HG02759 (cell line): ENCODE measurements around the gene CCDC172.

Source experiments
- ATAC-seq: cut with Tn5 transposase; IDR thresholded peaks from one replicate; pipeline ENCODE4 v1.9.1; 2021; ENCODE audit warnings: mild to moderate bottlenecking, moderate library complexity; ENCODE audit not compliant: unreplicated experiment

CCDC172 gene, protein sequence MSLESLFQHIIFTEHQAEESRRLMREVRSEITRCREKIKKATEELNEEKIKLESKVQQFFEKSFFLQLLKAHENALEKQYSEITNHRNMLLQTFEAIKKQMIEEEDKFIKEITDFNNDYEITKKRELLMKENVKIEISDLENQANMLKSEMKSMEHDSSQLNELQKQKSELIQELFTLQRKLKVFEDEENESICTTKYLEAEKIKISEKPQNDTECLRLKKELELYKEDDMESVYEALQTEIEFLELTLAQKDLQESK

DNA sequence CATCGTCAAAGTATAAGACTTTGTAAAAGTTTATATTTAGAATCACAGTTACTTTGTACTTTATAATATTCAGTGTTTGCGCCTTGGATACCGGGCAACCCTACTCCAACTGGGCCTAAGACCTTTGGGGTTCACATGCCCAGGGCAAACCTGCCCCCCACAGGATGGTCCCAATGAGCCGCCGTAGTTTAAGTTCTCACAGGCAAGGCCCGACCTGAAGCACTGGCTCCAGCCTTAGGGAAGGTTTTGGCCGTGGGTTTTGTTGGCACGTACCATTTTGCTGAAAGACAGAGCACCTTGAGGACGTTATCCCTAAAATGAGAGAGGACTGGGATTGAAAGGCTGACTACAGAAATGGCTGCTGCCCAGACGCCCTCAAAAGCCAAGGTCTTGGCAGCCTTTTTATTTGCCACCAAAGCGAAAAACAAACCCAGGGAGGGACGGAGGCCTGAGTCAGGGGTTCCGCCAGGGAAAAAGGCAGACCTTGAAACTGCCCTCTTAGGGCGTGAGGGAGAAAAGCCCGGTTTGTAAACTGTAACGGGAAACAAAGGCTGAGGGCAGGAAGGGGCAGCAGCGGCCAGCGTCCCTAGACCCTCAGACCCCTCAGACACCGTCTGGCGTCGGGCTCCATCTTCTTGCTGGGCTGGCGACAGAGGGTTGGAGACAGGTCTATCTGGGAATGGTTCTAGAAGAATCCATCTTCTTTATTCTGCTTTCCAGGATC is at the start of gene CCDC172:
CCDC172 (plus strand) TSS at position 222 of the 724 bp plus-strand sequence. CDS start 564 bp downstream, outside the sequence.
- ATAC-seq: no peak

DNA sequence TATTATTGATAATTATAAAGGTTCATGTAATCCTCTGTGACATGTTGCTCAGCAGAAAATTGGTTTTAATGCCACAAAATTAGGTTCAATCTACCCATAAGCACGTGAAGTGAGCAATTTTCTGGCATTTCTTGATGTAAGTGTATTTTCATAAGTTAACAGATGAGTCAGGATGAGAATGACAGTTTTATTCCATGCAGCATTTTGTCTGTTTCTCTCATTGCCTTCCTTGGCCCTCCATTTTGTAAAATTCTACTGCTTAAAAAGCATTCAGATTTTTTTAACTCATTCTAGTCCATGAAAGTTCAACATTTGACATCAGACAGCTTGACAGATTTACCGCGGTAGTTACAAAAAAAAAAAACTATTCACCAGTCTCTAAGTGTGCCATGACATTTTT is 47.3 kb upstream of the CCDC172 start:
- ATAC-seq: no peak

DNA sequence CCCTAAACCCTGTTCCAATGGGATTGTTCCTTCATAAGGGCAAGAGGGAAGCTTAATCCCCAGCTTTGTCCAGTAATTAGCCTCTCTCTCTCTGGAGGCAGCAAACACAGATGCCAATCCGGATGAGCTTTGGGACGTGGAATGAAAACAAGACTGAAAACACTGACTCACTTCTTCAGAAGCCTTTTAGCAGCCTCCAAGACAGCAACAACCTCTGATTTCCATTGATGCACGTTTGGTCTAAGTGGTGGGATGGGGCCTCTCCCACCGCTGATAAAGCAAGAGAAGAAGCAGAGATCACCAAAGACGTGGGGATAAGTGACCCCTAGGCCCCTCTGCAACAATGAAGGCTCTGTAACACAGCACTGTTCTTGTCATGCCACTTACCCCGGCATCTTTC is 45.4 kb upstream of the CCDC172 start:
- no peak for ATAC-seq

DNA sequence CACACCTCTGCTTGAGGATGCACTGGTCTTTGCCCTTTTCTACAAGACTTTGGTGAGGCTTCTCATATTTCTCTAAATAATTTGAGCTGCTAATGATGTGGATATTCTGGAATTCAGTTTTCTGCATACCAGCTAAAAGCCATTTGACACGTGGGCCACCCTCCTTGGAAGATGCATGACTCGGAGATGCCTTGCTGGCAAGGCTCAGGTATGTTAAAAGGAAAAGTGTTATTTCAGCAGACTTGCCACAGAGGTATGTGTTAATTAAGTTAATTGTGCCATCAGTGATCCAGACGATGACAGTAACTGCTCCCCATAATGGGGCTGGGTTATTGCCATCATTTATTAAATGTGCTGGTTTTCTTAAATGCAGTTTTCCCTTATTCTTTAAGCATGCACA is 42.5 kb upstream of the CCDC172 start:
- no peak for ATAC-seq

DNA sequence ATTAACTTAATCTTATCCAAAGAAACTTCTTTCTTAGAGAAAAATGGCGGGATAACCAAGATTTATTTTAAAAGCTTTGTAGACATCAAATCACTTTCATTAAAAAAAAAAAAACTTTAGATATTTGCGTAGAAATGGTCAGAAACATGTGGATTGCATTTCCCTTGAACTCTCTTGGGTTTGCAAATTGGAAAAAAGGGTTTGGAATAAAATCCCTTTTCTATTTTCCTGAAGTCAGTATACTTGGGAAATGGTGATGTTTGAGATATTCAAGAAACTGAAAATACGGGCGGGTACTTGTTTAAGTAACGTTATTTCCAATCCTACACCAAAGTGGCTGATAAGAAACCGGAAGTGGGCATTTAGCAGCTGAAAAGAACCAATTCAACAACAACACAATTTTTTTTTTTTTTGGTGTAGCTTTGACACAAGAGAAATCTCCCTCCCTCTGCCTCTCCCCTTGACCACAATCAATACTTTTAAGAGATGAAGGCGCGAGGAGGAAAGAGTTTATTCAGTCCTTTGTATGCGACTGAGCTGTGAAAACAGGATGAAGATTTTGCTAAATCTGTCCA is 37.5 kb upstream of the CCDC172 start:
- no peak for ATAC-seq

DNA sequence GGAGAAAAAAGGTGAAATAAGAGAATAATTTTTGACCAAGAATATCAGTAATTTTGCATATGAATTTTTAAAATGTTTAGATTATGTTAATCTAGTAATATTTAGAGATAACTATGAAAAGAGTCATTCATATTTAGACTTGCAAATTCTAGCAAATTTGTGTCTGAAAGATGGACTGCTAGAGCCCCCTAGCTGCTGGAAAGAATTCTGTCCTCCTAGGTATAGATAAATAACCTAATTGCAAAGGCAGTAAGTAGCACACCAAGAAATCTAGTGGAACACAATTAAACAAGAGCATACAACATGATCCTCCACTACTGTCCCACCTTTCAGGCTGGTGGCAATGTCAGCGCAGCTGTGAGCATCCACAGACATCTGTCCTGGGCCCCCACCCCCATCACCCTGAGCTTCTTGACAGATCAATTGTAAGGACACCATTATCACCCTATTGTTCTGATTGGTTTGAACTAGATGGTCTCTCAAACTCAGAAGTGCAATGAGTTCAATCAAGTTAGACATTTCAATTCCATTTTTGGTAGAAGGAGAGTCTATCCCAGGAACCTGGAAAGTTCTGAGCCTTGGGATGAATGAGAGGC is 36.2 kb upstream of the CCDC172 start:
- peak; percentile 45 for ATAC-seq

DNA sequence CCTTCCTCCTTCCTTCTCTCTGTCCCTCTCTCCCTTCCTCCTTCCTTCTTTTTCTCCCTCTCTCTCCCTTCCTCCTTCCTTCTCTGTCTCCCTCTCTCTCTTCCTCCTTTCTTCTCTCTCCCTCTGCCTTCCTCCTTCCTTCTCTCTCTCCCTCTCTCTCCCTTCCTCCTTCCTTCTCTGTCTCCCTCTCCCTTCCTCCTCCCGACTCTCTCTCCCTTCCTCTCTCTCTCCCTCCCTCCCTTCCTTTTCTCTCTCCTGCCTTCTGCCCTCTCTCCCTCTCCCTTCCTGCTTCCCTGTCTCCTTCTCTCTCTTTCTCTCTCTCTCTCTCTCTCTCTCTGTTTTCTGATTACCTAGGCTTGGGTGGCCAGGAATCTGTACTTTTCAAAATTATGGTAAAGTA is 34.6 kb upstream of the CCDC172 start:
- no peak for ATAC-seq

DNA sequence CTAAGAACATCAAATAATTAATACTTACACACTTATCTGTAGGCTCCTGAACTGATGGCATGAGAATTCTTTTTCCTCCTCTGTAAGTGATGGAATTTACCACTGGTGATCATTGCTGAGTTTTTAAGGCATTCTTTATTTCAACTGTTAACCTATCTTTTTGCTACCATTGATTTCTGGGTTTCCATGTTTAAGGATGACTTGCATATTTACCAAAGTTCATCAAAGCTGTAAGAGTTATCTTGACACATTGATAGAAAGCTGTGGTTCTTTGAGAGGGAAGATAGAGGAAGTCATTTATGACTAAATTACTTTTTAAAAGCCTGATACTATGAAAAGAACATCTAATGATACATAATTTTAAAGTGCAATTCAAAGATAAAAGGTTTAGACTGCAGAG is 31.8 kb upstream of the CCDC172 start:
- ATAC-seq: no peak

DNA sequence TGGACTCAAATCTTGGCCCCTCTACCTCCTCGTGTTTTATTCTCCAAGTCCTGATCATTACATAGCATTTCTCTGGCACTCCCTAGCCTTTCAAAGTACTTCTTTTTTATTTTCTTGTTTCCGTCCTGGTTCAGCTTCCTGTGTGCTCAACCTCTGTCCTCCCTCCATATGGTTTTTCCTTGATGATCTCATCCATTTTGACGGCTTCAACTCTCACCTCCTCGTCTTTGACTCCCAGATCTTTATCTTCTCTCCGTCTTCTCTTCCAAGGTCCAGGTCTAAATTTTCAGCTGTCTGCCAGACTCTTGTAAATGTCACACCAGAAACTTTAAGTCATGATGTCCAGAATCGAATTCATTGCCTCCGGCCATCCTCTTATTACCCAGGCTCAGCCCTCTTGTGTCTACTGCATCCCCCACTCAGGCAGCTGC is 27.9 kb upstream of the CCDC172 start:
- no peak for ATAC-seq

DNA sequence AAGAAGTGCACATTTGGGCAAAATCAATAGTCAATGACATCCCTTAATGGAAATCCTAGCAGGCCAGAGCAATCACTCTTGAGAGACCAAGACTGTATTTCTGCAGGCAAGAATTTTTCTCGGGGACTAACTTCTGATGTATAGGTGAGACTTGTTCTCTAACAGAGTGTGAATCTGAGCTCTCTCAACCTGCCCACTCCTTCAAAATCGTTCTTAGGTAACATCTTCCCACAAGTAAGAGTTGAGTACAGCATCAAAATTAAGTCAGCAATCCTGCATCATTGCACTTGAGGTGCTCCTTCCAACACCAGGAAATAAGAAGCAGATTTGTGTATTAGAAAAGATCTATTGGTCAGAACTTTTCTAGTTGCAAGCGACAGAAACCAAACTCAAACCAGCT is 25.7 kb upstream of the CCDC172 start:
- no peak for ATAC-seq

DNA sequence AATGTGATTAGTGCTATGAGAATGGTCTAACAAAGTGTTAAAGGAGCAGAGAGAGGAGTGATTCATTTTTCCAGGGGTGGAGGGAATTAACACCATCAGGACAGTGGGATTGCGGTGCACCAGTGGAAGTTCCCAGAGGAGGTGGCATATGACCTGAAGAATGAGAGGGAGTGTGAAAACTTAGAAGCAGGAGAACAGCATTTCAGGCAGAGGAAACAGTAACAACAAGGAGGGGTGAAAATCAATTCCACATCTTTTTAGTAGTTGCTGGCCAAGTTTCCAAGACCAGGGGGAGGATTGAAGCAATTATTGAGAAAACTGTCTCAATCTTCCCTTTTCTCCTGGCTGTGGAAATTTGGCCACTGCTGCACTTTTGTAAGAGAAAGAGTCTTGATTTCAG is 23.7 kb upstream of the CCDC172 start:
- no peak for ATAC-seq

DNA sequence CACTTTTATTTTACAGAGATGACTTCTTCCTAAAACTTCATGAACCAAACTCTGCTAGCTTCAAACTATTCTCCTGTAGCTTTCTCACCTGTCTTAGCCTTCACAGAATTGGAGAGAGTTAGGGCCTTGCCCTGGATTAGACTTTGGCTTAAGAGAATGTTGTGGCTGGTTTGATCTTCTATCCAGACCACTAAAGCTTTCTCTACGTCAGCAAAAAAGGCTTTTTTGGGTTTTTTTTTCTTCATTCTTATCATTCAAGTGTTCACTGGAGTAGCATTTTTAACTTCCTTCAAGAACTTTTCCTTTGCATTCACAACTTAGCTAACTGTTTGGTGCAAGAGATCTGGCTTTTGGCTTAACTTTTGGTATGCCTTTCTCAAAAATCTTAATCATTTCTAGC is 19.3 kb upstream of the CCDC172 start:
- ATAC-seq: no peak

DNA sequence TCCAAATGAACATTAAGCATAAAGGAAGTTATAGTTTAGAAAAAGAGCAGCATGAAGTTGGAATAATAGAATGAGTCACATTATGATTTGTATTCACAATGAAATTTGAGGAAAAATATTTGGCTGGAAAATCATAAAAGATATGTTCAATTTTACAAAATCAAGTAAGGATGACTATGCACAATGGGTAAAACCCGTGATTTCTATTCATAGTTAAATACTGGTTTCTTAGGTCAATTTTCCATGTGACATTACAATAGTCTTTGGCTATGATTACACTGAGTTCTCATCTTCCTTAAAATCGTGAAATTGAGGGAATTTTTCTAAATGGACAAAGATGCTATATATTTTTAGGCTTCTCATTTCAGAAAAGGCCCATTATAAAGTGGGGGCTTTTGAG is 17.4 kb upstream of the CCDC172 start:
- ATAC-seq: no peak

DNA sequence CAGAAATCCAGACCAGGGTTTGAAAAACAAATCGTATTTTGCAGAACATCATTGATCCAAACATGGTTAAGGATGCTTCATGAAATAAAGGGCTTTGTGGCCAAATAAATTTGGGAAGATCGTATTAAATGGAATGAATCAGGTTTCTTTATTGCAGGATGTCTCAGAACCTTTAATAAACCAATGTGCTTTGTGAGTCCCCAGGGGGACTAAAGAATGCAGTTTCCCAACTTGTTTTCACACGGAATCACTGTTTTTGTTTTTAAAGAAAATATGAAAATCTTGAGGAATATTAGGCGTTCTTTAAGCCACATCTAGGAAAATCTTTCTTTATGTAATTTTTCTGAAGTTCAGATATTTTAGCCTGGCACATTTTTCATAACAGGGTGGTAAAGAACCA is 16.8 kb upstream of the CCDC172 start:
- ATAC-seq: no peak

DNA sequence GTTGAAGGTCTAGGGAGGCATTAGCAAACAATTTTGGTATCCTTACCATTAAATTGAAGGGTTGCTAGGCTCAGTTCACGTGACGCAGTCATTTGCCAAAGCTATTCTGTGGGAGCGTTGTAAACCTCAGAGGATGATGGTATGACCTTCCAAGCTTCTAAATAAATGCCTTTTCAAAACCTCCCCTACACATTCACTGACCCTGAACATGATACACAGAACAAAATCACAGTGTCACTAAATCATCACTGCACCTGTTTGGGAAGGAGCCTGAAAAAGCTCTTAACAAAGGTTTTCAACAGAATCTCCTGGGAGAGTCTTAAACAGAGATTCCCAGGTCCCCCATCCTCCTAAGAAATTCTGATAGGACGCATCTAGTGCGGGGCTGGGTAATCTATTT is 13.2 kb upstream of the CCDC172 start:
- no peak for ATAC-seq

DNA sequence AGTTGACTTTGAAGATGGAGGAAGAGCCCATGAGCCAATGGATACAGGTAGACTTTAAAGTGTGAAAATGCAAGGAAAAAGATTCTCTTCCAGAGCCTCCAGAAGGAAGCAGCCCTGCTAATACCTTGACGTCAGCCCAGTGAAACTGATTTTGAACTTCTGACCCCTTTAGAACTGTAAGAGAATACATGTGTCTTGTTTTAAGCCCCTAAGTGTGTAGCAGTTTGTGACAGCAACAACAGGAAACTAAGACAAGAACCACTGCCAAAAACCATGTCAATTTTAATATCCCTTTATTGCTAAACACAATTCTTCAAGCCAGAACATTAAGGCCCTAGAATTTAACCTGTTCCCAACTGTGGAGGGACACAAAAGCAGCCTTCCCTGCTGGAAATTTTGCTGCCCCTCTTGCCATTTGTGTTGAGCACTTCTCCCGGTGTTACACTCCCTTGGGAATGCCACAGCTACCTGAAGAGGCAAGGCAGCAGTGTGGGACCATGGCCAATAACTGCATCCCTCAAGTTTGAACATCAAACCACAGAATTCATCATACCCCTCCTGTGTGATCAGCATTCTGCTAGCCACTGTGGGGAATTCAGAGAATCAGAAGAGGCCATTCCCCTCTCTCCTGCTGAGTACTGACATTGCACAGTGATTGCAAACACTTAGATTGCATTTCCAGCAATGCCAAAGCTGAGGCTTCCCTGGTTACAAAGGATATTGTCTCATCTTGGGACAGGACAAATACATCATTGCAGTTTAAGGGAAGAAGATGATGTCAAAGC is 12.3 kb upstream of the CCDC172 start:
- no peak for ATAC-seq

DNA sequence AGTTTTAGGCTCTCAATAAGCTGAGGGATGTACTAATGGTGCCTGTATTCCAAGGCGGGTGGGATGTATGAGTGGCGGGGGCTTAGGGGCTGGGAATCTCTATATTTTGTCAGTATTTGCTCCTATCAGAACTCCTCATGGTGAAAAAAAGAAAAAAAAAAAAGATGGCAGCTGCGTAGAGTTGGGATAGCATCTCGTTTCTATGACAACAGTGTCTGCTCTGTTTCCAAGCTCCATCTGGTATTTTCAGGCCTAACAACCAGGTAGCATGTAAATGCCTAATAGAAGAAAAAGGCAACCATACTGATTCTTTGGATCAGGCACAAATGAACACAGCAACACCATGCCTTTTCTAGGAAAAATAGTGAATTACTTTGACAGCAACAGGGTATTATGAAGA is 11.7 kb upstream of the CCDC172 start:
- ATAC-seq: no peak

DNA sequence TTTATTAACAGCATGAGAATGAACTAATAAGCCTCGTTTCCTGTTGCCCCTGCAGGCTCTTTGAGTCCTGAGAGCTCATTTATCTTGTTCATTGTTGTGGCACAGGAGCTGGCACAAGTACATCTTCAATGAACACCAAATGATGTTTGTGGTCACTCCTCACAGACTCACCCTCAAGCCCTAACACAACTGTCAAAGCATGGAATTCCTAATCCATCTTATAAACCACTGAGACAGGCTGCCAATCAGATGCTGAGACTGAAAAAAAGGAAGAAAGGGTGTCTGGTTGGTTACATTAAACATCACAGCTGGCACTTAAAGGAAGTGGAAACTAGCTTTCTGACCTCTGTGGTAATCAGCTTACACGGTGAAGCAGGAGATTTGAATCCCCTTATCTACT is 7.7 kb upstream of the CCDC172 start:
- ATAC-seq: no peak

DNA sequence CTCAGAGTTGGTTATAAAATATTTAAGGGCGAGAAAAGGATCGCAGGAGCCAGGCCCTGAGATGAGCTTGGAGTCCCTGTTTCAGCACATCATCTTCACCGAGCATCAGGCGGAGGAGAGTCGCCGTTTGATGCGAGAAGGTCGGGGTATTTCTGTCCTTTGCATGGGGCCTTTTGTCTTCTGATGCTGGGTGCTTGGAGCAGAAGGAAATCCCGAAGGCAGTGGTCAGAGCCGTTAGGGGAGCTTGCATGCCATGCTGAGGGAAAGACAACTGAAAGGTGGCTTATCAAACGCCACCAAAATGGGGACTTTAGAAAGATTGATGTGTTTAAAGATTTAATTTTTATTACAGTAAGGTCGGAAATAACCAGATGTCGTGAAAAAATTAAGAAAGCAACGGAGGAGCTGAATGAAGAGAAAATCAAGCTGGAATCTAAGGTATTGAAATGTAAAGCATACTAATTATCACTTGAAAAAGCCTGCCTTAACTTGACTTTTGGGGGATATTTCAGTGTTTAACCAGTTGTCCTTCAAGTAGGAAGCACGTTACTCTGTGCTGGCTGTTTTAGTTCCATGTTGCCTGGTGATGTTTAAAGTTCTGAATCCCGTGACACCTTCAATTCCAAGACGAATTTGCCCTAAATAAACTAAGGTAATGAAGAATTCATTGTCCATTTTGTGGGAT is 845 bp downstream of the CCDC172 start:
- no peak for ATAC-seq

DNA sequence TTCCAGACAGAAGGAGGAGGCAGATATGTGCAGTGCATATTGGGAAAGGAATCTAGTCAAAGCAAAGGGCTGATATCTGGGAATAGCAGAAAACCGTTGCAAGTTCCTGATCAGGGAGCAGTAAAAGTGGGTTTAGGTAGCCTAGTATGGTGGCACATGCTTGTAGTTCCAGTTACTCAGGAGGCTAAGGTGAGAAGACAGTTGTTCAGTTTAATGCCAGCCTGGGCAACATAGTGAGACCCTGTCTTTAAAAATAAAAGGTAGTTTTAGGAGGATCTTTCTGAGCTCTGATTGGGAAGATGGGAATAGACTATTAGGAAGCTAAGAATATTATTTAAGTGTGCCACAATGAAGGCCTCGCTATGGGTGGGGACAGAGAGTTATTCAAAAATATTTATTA is 1.7 kb downstream of the CCDC172 start:
- no peak for ATAC-seq

DNA sequence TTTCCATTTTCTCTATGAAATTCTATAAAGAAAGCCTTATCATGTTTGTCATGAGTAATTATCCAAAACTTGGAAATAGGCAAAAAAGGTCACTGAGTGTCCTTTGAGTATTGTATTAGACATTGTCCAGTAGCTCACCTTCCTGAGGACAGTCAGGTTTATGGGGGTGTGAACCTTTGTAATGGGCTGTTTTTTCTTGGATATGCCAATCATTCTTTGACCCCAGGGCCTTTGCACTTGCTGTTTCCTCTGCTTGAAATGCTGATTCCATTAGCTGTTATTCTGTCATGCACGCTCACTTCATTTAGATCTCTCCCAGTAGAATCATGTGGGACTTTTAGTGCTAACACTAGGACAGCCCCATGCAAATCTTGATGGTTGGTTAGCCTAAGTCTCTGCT is 4.9 kb downstream of the CCDC172 start:
- no peak for ATAC-seq
